ENCODE results near the gene SLC25A36.

DNA sequence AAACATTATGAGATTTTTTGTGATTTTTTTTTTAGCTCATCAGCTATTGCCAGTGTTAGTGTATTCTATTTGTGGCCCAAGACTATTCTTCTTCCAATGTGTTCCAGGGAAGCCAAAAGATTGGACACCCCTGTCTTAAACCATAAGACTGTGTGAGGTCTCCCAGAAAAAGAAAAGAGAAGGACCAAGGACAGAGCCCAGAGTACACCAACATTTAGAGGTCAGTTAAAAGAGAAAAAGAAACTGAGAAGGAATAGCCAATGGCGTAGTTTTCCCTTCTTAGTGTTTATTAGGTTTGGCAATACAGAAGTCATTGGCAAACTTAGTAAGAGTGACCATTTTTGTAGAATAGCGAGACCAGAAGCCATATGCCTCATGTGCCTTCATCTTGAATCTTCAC lies 36.1 kb upstream of the SLC25A36 start:
- TF ChIP-seq, protein P1, sequence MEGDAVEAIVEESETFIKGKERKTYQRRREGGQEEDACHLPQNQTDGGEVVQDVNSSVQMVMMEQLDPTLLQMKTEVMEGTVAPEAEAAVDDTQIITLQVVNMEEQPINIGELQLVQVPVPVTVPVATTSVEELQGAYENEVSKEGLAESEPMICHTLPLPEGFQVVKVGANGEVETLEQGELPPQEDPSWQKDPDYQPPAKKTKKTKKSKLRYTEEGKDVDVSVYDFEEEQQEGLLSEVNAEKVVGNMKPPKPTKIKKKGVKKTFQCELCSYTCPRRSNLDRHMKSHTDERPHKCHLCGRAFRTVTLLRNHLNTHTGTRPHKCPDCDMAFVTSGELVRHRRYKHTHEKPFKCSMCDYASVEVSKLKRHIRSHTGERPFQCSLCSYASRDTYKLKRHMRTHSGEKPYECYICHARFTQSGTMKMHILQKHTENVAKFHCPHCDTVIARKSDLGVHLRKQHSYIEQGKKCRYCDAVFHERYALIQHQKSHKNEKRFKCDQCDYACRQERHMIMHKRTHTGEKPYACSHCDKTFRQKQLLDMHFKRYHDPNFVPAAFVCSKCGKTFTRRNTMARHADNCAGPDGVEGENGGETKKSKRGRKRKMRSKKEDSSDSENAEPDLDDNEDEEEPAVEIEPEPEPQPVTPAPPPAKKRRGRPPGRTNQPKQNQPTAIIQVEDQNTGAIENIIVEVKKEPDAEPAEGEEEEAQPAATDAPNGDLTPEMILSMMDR (IDR thresholded peaks at IDR 0.05; ENCODE audit: insufficient read depth, low read length), result no peak
- TF ChIP-seq, protein P2, sequence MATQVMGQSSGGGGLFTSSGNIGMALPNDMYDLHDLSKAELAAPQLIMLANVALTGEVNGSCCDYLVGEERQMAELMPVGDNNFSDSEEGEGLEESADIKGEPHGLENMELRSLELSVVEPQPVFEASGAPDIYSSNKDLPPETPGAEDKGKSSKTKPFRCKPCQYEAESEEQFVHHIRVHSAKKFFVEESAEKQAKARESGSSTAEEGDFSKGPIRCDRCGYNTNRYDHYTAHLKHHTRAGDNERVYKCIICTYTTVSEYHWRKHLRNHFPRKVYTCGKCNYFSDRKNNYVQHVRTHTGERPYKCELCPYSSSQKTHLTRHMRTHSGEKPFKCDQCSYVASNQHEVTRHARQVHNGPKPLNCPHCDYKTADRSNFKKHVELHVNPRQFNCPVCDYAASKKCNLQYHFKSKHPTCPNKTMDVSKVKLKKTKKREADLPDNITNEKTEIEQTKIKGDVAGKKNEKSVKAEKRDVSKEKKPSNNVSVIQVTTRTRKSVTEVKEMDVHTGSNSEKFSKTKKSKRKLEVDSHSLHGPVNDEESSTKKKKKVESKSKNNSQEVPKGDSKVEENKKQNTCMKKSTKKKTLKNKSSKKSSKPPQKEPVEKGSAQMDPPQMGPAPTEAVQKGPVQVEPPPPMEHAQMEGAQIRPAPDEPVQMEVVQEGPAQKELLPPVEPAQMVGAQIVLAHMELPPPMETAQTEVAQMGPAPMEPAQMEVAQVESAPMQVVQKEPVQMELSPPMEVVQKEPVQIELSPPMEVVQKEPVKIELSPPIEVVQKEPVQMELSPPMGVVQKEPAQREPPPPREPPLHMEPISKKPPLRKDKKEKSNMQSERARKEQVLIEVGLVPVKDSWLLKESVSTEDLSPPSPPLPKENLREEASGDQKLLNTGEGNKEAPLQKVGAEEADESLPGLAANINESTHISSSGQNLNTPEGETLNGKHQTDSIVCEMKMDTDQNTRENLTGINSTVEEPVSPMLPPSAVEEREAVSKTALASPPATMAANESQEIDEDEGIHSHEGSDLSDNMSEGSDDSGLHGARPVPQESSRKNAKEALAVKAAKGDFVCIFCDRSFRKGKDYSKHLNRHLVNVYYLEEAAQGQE (IDR thresholded peaks at IDR 0.05; ENCODE audit: insufficient replicate concordance, low read depth), result peak; percentile 55
- no peak for TF ChIP-seq POLR2AphosphoS5 (IDR thresholded peaks at IDR 0.05; ENCODE audit: low read depth)
